ENCODE results near the gene PPP2R1B.
"Not testable (repeated sequence)": the region's sequence is repeated elsewhere in the genome, so short reads cannot be mapped to it uniquely, and the experiment has no call there.

PPP2R1B gene

DNA sequence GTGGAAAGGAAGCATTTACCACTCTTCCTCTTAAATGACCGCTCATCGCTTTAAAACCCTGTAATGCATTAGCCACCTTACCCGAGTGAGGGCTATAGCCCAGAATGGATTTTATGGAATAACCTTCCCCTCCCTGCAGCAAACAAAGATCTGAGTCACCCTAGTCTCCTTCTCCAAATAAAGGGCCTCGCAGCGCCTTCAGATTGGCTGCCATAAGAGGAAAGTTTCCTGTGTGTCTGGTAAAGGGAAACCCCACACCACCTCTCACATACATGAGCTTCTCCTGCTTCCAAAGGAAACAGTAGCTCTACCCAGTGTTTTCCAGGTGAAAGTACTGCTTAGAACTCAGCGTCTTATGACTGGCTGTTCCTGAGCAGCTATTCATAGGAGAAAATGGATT lies 47.8 kb downstream of the PPP2R1B start:
- H3K9ac ChIP-seq (ENCODE audit: low read depth, low read length): no peak overlapping the region
- H3K4me2 ChIP-seq (ENCODE audit: insufficient read depth, low read length): no peak overlapping the region
- no peaks in the 10 kb centered on the region for H3K9me3 ChIP-seq (ENCODE audit: insufficient read depth, low read length, severe bottlenecking)
- H3K4me3 ChIP-seq (ENCODE audit: low read depth in 1 of 2, low read length in 2 of 2): no peak overlapping the region
- H4K20me1 ChIP-seq (ENCODE audit: insufficient read depth, low read length): no peaks in the 10 kb centered on the region; the same call in 1 of the 2 replicates
- H3K79me2 ChIP-seq (ENCODE audit: insufficient read depth, low read length): no peaks in the 10 kb centered on the region
- no peak for DNase-seq
- H3K4me1 ChIP-seq (ENCODE audit: insufficient read depth, low read length): no peaks in the 10 kb centered on the region
- H3K27ac ChIP-seq (ENCODE audit: low read length): no peak overlapping the region
- H3K27me3 ChIP-seq (ENCODE audit: insufficient read depth, low read length, poor library complexity): no peaks in the 10 kb centered on the region
- TF ChIP-seq, protein P1, sequence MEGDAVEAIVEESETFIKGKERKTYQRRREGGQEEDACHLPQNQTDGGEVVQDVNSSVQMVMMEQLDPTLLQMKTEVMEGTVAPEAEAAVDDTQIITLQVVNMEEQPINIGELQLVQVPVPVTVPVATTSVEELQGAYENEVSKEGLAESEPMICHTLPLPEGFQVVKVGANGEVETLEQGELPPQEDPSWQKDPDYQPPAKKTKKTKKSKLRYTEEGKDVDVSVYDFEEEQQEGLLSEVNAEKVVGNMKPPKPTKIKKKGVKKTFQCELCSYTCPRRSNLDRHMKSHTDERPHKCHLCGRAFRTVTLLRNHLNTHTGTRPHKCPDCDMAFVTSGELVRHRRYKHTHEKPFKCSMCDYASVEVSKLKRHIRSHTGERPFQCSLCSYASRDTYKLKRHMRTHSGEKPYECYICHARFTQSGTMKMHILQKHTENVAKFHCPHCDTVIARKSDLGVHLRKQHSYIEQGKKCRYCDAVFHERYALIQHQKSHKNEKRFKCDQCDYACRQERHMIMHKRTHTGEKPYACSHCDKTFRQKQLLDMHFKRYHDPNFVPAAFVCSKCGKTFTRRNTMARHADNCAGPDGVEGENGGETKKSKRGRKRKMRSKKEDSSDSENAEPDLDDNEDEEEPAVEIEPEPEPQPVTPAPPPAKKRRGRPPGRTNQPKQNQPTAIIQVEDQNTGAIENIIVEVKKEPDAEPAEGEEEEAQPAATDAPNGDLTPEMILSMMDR (IDR thresholded peaks at IDR 0.05; ENCODE audit: borderline replicate concordance, extremely low read depth, low read length, poor library complexity, severe bottlenecking): no peak
- no peak for TF ChIP-seq EZH2 (IDR thresholded peaks at IDR 0.05; ENCODE audit: borderline replicate concordance, low read depth, low read length, severe bottlenecking)
- peaks cover 79% of the 10 kb centered on the region for H3K36me3 ChIP-seq (ENCODE audit: insufficient read depth, low read length)
- H2AFZ ChIP-seq (ENCODE audit: low read depth, low read length): no peak overlapping the region
- ATAC-seq (ENCODE audit: insufficient read depth, low read depth): no peak

DNA sequence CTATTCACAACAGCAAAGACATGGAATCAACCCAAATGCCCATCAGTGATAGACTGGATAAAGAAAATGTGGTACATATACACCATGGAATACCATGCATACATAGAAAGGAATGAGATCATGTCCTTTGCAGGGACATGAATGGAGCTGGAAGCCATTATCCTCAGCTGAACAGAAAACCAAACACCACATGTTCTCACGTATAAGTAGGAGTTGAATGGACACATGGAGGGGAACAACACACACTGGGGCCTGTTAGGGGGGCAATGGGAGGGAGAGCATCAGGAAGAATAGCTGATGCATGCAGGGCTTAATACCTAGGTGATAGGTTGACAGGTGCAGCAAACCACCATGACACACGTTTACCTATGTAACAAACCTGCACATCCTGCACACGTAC lies 48.5 kb downstream of the PPP2R1B start:
- H3K79me2 ChIP-seq (ENCODE audit: insufficient read depth, low read length); ATAC-seq (ENCODE audit: insufficient read depth, low read depth); H3K9ac ChIP-seq (ENCODE audit: low read depth, low read length); H3K27ac ChIP-seq (ENCODE audit: low read length); H3K4me1 ChIP-seq (ENCODE audit: insufficient read depth, low read length); H3K4me2 ChIP-seq (ENCODE audit: insufficient read depth, low read length); H3K27me3 ChIP-seq (ENCODE audit: insufficient read depth, low read length, poor library complexity); H2AFZ ChIP-seq (ENCODE audit: low read depth, low read length); H4K20me1 ChIP-seq (ENCODE audit: insufficient read depth, low read length); DNase-seq; H3K4me3 ChIP-seq (ENCODE audit: low read depth in 1 of 2, low read length in 2 of 2); H3K9me3 ChIP-seq (ENCODE audit: insufficient read depth, low read length, severe bottlenecking): not testable (repeated sequence)
- peaks cover 73% of the 10 kb centered on the region for H3K36me3 ChIP-seq (ENCODE audit: insufficient read depth, low read length)

DNA sequence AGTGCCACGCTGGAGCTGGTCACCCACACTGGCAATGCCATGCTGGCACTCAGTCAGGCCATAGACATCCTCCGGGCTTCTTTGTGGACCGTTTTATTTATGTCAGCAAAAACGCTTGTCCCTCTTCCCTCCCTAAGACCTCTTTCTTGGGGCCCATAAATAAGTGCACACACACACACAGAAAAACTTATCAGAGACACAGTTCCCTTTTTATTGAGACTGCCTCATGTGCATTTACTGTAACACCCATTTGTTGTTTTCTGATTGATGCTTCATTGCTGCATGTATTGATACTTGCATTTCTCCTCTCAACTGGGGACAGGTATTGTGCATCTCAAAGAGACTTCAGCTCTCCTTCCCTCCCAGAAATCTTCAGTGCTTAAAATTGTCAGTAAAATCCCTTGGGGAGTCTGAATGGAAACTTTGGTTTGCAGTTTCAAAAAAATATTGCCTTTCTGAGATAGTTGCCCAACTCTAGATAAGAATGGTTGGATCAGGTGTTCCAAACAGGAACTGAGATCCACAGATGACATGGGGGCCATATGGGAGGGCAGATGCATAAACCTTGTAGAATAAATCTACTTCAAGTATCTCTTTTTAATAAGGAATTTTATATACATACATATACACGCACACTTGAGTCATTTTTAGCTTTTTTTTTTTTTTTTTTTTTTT lies 50.9 kb downstream of the PPP2R1B start:
- Histone ChIP-seq H3K4me1 (ENCODE audit: insufficient read depth, low read length) (no peaks in the 10 kb centered on the region), H3K27ac (ENCODE audit: low read length) (no peak overlapping the region), H4K20me1 (ENCODE audit: insufficient read depth, low read length) (no peaks in the 10 kb centered on the region; the same call in 1 of the 2 replicates), H3K79me2 (ENCODE audit: insufficient read depth, low read length) (no peaks in the 10 kb centered on the region), H3K4me2 (ENCODE audit: insufficient read depth, low read length) (no peak overlapping the region), H2AFZ (ENCODE audit: low read depth, low read length) (no peak overlapping the region), H3K4me3 (ENCODE audit: low read depth in 1 of 2, low read length in 2 of 2) (no peak overlapping the region), H3K27me3 (ENCODE audit: insufficient read depth, low read length, poor library complexity) (no peaks in the 10 kb centered on the region), H3K9me3 (ENCODE audit: insufficient read depth, low read length, severe bottlenecking) (no peaks in the 10 kb centered on the region), H3K36me3 (ENCODE audit: insufficient read depth, low read length) (peaks cover 65% of the 10 kb centered on the region), H3K9ac (ENCODE audit: low read depth, low read length) (no peak overlapping the region)
- TF ChIP-seq, protein P1 (IDR thresholded peaks at IDR 0.05; ENCODE audit: borderline replicate concordance, extremely low read depth, low read length, poor library complexity, severe bottlenecking): no peak
- TF ChIP-seq EZH2 (IDR thresholded peaks at IDR 0.05; ENCODE audit: borderline replicate concordance, low read depth, low read length, severe bottlenecking): no peak
- ATAC-seq (ENCODE audit: insufficient read depth, low read depth) (no peak), DNase-seq (no peak)

DNA sequence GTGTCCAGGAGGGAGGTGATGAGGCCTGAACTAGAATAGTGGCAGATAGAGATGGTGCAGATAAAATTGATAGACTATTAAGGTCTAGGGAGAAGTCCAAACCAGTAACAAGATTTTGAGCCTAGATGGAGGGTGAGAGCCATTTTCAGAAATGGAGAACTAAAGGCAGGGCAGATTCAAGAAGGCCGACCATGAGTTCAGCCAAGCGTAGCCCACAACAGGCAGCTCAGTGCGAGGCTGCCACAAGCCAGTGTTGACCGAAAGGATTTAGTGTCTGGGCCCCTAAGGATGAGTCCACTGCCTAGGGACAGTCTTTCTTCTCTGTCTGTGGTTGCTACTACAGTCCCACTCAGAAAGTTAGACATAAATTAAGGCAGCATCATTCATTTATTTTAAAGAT lies 51.7 kb downstream of the PPP2R1B start:
- Histone ChIP-seq H3K4me2 (ENCODE audit: insufficient read depth, low read length) (no peak overlapping the region), H3K4me3 (ENCODE audit: low read depth in 1 of 2, low read length in 2 of 2) (no peak overlapping the region), H3K27ac (ENCODE audit: low read length) (no peak overlapping the region), H3K4me1 (ENCODE audit: insufficient read depth, low read length) (no peaks in the 10 kb centered on the region), H2AFZ (ENCODE audit: low read depth, low read length) (no peak overlapping the region), H3K9me3 (ENCODE audit: insufficient read depth, low read length, severe bottlenecking) (no peaks in the 10 kb centered on the region), H3K27me3 (ENCODE audit: insufficient read depth, low read length, poor library complexity) (no peaks in the 10 kb centered on the region), H3K79me2 (ENCODE audit: insufficient read depth, low read length) (no peaks in the 10 kb centered on the region), H3K9ac (ENCODE audit: low read depth, low read length) (no peak overlapping the region), H4K20me1 (ENCODE audit: insufficient read depth, low read length) (no peaks in the 10 kb centered on the region; the same call in 1 of the 2 replicates), H3K36me3 (ENCODE audit: insufficient read depth, low read length) (peaks cover 61% of the 10 kb centered on the region)
- TF ChIP-seq, protein P1 (IDR thresholded peaks at IDR 0.05; ENCODE audit: borderline replicate concordance, extremely low read depth, low read length, poor library complexity, severe bottlenecking): no peak
- TF ChIP-seq EZH2 (IDR thresholded peaks at IDR 0.05; ENCODE audit: borderline replicate concordance, low read depth, low read length, severe bottlenecking): no peak
- no peak for ATAC-seq (ENCODE audit: insufficient read depth, low read depth)
- DNase-seq: no peak

Data from DND-41 (cell line).